Prostate gland (tissue), 2 donors: Measurements from ENCODE around the gene NFKB1.

Source experiments
- POLR2A ChIP-seq: fragments of 450-650 bp; IDR thresholded peaks from one replicate; pipeline ENCODE4 v1.6.1; 2016; ENCODE audit warnings: antibody characterized with exemption, mild to moderate bottlenecking
- TF ChIP-seq, protein P1 (sequence below), 4 experiments: fragments of 200-600 bp in 2 of 4; fragments of 450-650 bp in 2 of 4; sonication (generic) in 2 of 4; IDR thresholded peaks; 1 replicate in 3 of 4; 2 replicates in 1 of 4; pipeline ENCODE4 v1.5.1; 2016 to 2019; ENCODE audit warnings: antibody characterized with exemption in 4 of 4, mild to moderate bottlenecking in 2 of 4, moderate library complexity in 2 of 4

DNA sequence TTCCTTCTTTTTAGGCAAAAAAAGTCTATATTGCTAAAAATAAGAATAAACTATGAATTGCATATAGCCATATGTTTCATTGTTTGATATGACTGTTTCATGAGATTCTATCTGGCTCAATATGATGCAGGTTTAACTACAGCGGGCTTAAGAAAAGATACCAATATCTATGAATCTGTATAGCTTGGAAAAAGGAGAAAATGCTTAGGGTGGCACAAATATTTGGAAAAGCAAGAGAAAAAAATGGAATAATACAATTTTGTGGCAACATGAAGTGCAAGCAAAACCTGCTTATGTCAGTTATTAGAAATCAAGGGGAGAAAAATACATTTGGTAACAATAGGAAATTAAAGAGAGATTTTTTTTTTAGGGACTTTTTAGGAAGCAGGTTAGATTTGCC lies 48.3 kb upstream of the NFKB1 start:
- TF ChIP-seq, protein P1, sequence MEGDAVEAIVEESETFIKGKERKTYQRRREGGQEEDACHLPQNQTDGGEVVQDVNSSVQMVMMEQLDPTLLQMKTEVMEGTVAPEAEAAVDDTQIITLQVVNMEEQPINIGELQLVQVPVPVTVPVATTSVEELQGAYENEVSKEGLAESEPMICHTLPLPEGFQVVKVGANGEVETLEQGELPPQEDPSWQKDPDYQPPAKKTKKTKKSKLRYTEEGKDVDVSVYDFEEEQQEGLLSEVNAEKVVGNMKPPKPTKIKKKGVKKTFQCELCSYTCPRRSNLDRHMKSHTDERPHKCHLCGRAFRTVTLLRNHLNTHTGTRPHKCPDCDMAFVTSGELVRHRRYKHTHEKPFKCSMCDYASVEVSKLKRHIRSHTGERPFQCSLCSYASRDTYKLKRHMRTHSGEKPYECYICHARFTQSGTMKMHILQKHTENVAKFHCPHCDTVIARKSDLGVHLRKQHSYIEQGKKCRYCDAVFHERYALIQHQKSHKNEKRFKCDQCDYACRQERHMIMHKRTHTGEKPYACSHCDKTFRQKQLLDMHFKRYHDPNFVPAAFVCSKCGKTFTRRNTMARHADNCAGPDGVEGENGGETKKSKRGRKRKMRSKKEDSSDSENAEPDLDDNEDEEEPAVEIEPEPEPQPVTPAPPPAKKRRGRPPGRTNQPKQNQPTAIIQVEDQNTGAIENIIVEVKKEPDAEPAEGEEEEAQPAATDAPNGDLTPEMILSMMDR (IDR thresholded peaks at IDR 0.05), result no peak
- no peak for TF ChIP-seq POLR2A
